A549 (cell line): Measurements from ENCODE around the gene SCAF8.

Source experiments
- CHD2 ChIP-seq: fragments of 150-350 bp; IDR thresholded peaks from 2 replicates; pipeline ENCODE4 v1.6.1; 2014; ENCODE audit warnings: low read length; ENCODE audit not compliant: partially characterized antibody
- FOSL2 ChIP-seq, 2 experiments: fragments of 450-650 bp in 1 of 2; fragments of >200 bp in 1 of 2; sonication (Bioruptor Twin) in 1 of 2; formaldehyde crosslinking; IDR thresholded peaks; 2 replicates each; pipeline versions ENCODE4 v1.5.0 to v1.6.1; 2016 to 2020; ENCODE audit warnings: mild to moderate bottlenecking in 1 of 2, moderate library complexity in 1 of 2
- JUN ChIP-seq, 2 experiments: fragments of >200 bp; sonication (Bioruptor Twin); formaldehyde crosslinking; IDR thresholded peaks; 2 replicates in 1 of 2; 3 replicates in 1 of 2; pipeline ENCODE4 v1.6.1; 2016 to 2017
- MAFK ChIP-seq: fragments of 450-650 bp; IDR thresholded peaks from 2 replicates; pipeline ENCODE4 v1.6.1; 2014; ENCODE audit not compliant: partially characterized antibody
- MAX ChIP-seq: IDR thresholded peaks from 2 replicates; pipeline ENCODE4 v1.6.1; 2012
- NR3C1 ChIP-seq: fragments of >200 bp; sonication (Bioruptor Twin); formaldehyde crosslinking; IDR thresholded peaks from 3 replicates; pipeline ENCODE4 v1.6.1; 2017
- POLR2A ChIP-seq: IDR thresholded peaks from 2 replicates; pipeline ENCODE4 v1.6.1; 2012; ENCODE audit warnings: mild to moderate bottlenecking, low read length
- RFX5 ChIP-seq: fragments of 450-650 bp; IDR thresholded peaks from 2 replicates; pipeline ENCODE4 v1.7.1; 2014; ENCODE audit warnings: antibody characterized with exemption, mild to moderate bottlenecking, moderate library complexity
- RNF2 ChIP-seq: fragments of 200-600 bp; sonication (generic); IDR thresholded peaks from 2 replicates; pipeline ENCODE4 v1.6.1; 2016; ENCODE audit warnings: low read depth, mild to moderate bottlenecking, antibody characterized with exemption, moderate library complexity, borderline replicate concordance
- TF ChIP-seq, protein P1 (sequence below): fragments of >200 bp; sonication (Bioruptor Twin); formaldehyde crosslinking; IDR thresholded peaks from 3 replicates; pipeline ENCODE4 v1.5.1; 2016

DNA sequence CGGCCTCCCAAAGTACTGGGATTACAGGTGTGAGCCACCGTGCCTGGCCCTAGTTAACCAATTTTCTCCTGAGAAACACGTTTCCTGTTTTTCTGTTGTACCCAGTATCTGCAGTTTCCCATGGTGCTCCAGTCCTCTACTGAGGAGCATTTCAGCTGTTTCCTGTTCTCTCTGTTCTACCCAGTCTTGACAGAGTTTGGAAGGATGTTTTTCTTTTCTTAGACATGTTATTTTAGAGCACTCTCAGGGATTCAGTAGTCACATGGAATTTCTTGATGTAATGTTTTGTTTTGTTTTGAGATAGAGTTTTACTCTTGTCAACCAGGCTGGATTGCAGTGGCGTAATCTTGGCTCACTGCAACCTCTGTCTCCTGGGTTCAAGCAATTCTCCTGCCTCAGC, 132.1 kb downstream of the SCAF8 start:
- TF ChIP-seq, protein P1, sequence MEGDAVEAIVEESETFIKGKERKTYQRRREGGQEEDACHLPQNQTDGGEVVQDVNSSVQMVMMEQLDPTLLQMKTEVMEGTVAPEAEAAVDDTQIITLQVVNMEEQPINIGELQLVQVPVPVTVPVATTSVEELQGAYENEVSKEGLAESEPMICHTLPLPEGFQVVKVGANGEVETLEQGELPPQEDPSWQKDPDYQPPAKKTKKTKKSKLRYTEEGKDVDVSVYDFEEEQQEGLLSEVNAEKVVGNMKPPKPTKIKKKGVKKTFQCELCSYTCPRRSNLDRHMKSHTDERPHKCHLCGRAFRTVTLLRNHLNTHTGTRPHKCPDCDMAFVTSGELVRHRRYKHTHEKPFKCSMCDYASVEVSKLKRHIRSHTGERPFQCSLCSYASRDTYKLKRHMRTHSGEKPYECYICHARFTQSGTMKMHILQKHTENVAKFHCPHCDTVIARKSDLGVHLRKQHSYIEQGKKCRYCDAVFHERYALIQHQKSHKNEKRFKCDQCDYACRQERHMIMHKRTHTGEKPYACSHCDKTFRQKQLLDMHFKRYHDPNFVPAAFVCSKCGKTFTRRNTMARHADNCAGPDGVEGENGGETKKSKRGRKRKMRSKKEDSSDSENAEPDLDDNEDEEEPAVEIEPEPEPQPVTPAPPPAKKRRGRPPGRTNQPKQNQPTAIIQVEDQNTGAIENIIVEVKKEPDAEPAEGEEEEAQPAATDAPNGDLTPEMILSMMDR = no peak
- TF ChIP-seq CHD2 (no peak), JUN (IDR thresholded peaks at IDR 0.05) (no peak), POLR2A (no peak), RNF2 (no peak), MAX (no peak), NR3C1 (no peak), FOSL2 (IDR thresholded peaks at IDR 0.05) (no peak), FOSL2 (CRISPR knock-in tag; IDR thresholded peaks at IDR 0.05) (no peak), RFX5 (no peak), MAFK (no peak)
